OCI-LY7 (cell line): ENCODE measurements around the gene DNMBP.

Source experiments
- EZH2phosphoT487 ChIP-seq: fragments of 200-600 bp; sonication (generic); IDR thresholded peaks from 2 replicates; pipeline ENCODE4 v1.6.1; 2018; ENCODE audit warnings: low read depth, borderline replicate concordance, mild to moderate bottlenecking, mixed run types, antibody characterized with exemption, low read length, moderate library complexity, mixed read lengths
- TF ChIP-seq, protein P1 (sequence below): fragments of 200-600 bp; sonication (generic); conservative IDR thresholded peaks from 2 replicates; pipeline ENCODE4 v1.5.1; 2014; ENCODE audit warnings: mild to moderate bottlenecking, antibody characterized with exemption, low read length, moderate library complexity, mixed read lengths

DNA sequence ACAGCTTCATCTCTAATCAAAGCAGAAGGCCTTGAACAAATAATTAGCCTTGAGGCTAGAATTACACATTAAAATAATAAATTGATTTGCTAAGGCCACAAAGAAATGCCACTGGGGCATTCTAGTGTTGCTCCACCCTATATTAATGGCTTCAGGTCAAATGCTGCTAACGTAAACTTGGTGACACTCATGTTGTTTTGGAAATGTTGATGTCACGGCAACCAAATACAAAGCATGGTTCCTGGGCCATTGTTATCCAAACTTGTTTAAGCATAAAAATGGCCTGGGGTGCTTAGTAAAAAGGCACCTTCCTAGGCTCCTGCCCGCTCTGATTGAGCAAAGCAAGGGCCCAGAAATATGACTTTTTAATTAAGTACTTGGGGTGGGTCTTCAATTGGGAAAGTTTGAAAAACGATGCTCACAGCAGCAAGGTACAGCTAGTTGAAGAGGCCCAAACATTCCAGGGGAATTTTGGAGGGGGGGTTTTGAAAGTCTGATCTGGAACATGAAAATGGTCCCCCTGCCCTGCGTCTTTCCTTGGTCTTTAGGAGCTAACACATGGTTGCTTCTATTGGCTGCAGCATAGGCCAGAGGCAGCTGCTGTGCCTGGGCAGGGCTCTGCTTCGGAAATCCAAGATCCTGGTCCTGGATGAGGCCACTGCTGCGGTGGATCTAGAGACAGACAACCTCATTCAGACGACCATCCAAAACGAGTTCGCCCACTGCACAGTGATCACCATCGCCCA, 159.6 kb downstream of the DNMBP start:
- TF ChIP-seq, protein P1, sequence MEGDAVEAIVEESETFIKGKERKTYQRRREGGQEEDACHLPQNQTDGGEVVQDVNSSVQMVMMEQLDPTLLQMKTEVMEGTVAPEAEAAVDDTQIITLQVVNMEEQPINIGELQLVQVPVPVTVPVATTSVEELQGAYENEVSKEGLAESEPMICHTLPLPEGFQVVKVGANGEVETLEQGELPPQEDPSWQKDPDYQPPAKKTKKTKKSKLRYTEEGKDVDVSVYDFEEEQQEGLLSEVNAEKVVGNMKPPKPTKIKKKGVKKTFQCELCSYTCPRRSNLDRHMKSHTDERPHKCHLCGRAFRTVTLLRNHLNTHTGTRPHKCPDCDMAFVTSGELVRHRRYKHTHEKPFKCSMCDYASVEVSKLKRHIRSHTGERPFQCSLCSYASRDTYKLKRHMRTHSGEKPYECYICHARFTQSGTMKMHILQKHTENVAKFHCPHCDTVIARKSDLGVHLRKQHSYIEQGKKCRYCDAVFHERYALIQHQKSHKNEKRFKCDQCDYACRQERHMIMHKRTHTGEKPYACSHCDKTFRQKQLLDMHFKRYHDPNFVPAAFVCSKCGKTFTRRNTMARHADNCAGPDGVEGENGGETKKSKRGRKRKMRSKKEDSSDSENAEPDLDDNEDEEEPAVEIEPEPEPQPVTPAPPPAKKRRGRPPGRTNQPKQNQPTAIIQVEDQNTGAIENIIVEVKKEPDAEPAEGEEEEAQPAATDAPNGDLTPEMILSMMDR, result no peak
- TF ChIP-seq EZH2phosphoT487, result no peak
